GM19238 (cell line): ENCODE measurements around the gene CHSY1.
A peak's percentile ranks its signal among the peaks of the same experiment; 100 is the strongest.

Source experiments
- DNase-seq: peaks from one replicate; pipeline ENCODE4 v3.0.0; 2011; ENCODE audit warnings: low spot score; ENCODE audit not compliant: insufficient read length

The CHSY1 gene

DNA sequence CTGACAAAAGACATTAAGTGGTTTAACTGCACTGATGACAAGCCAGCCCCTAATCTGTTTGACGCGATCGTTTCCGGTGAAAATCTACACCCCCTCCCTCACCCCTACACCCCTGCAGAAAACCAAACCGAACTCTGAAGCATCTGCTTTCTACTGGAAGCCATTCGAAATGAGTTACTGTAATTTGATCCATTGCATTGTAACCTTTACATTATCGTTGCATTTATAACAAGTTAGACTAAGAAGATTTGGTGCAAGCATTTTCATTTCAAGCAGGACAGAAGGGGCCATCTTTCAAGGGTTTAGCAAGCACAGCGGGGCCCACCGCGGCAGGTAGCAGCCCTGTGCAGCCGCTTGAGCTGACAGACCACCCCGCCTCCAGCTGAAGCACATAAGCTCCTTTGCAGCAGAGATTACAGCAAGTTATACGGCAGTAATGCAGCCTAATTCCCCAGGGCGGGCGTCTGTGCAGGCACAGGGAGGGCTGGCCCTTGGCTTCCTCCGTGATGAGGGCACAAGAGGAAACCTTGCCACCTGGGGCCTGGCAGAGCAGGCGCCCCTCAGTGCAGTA lies 79.3 kb downstream of the CHSY1 start:
- no peak for DNase-seq

DNA sequence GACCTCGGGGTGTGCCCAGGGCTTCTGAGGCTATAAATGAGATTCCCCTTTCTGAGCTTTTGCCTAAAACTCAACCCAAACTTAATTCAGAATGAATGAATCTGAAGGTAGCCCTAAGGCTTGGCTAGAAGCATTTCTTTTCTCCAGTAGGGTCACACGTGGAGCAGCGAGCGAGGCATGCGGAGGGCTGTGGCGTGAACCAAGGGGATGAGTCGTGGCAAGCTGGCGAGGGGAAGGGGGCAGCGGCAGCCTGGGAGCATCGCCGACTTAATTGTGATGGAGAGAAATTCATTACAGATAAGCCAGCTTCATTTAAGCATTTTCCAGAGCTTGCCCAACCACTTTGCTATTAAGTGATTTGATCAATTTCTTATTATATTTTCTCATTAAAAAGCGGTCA lies 79.9 kb downstream of the CHSY1 start:
- DNase-seq: no peak

DNA sequence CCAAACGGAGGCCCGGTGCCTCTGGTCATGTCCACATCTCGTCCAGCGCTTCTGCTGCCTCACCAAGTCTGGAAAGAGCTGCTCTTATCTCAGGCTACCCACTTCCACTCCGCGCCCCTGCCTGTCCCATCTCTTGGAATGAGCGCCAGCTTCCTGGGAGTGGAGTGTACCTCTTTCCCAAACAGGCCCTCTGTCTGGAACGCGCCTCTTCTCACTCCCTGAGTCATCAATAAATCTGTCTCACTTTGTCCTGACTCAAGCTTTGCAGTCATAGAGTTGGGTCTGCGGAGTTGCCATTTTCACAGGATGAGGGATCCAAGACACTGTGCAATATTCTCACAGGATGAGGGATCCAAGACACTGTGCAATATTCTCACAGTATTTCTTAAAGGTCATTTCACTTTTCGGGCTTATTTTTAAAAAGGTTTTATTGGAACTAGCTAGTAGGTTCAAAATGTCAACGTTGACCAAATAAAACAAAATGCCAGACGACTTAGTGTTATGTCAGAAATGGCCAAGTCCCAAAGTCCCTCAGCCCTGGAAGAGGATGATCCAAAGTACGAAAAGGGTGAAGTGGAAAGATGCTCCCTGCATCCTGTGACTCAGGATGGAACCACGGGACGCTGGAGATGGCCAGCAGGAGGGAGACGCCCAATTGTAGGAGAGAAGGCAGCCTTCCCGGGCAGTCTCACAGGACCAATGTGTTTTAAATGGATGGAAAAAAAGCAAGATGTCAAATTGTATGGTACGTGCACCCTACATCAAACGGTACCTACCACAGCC lies 81.1 kb downstream of the CHSY1 start:
- DNase-seq: no peak

- no peak for DNase-seq
Measured at GRCh38 chr15:101169495-101170071, 82.3 kb downstream of the CHSY1 start.

- DNase-seq: no peak
Measured at GRCh38 chr15:101168898-101169494, 82.9 kb downstream of the CHSY1 start.

DNA sequence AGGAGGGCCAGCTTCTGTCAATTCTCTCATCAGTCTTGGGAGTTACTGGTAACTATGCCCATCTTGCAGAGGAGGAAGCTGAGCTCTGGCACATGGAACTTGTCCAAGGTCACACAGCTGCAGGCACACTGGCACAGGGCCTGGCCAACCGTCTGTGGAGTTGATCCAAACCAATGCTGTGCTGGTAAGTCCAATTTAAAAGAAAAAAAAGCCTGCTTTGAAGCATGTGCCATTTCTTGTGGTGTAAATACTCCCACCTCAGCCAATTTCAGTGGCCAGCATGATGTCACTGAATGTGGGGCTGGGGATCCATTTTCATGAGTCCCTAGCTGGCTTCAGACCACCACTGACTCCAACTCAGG lies 83.4 kb downstream of the CHSY1 start:
- no peak for DNase-seq

GRCh38 chr15:101167753-101168462 lies 83.9 kb downstream of the CHSY1 start:
- peak; percentile 47 for DNase-seq

GRCh38 chr15:101167411-101167752 lies 84.5 kb downstream of the CHSY1 start:
- DNase-seq: no peak

DNA sequence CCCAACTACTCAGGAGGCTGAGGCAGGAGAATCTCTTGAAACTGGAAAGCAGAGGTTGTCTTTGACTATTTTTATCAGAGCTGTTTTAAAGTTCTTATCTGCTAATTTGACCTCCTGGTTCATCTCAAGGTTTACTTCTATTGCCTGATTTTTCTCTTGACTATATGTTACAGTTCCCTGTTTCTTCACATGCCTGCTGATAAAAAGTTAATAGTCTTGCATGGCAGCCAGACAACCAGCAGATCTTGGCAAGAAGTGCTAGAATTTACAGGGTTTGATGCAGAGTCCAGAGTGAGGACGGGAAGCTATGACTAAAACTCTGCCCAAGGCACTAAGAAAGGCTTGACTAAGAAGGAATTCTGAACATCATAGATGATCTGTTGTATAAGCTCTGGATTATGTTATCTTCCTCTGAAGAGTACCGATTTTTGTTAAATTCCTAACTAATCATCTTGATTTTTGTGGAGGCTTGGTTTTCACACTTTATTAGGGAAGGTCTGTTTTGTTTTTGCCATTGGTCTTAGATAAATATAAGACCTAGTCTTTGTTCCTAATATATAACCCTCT lies 85.9 kb downstream of the CHSY1 start:
- no peak for DNase-seq

- DNase-seq: no peak
Measured at GRCh38 chr15:101162701-101163483, 89.0 kb downstream of the CHSY1 start.

GRCh38 chr15:101161656-101162055 lies 90.2 kb downstream of the CHSY1 start:
- no peak for DNase-seq

GRCh38 chr15:101159936-101160815 lies 91.7 kb downstream of the CHSY1 start:
- no peak for DNase-seq

DNA sequence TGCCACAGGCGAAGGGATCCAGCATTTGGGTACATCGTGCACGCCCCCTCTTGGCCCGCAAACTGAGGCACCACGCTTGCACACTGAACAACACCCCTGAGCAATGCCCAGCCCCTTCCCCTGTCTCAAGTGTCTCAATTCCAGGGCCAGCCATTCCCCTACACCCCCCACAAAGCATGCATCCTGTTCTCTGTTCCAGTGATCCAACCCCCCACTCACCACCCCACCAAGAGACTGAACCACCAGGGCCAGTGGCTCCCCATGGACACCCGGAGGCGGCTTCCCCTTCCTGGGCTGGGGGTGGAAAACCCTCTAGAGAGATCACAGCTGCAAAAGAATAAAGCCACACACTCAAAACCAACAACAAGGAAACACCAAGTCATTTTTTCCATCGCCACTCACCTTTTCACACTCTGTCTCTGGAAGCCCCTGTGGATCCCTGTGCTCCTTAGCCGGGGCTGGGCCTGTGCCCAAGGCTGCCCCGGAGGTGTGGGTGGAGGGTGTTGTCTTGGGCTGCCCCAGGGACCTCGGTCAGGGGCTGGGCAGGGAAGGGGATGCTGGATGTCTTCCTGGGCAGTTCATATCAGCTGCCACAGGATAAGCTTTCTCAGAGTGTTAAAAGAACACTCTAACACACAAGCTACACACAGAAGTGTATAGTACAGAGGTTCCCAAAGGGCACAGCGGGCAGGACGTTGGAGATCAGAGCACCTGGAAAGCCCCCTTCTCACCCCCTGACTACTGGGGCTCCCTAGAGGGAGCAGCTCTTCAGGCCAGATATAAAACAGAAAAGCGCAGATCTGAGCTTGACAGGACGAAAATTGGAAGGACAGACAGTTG lies 92.5 kb downstream of the CHSY1 start:
- no peak for DNase-seq

- no peak for DNase-seq
Measured at GRCh38 chr15:101158166-101159095, 93.4 kb downstream of the CHSY1 start.

DNA sequence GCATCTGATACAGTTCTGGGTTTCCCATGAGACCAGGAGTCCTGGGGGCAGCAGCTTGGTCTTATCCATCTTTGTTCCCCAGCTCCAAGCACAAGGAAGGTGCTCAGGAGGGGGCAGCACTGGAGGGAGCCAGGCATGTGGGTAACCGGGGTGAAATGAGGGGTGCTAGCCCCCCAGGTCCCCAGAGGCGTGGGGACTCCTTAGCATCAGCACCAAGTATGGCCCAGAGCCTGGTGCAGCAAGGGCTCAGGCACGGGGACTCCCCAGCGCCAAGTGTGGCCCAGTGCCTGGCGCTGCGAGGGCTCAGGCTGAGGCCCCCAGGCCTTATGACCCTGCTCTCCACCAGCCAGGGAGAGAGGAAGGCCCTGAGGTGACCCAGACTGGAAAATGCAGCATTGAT lies 94.1 kb downstream of the CHSY1 start:
- no peak for DNase-seq

DNA sequence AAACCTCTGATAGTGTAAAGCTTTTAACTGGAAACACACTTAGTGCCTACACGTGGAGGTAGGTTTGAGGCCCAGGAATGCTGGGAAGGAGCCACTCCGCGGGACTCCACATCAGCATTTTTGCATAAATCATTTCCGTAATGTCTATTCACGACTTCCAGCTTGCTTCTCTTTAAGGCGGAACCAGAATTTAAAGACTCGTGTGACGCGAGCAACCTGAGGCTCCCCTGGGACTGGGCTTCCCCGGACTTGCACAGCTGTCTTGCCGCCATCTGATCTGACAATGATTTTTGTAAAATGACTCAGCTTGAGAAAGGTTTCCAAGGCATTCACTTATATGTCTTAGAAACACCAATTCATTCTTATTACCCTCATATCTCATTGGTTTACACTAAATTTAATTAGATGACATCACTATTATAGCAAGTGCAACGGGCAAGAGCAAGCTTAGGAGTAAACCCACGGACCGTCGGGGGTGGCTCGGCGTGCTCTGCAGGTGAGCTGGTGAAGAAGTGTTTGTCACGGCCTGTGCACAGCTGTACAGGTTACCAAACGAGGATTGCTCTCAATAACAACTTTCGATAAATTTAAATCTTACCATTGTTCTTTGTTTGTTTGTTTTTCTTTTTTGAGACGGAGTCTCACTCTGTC lies 95.2 kb downstream of the CHSY1 start:
- DNase-seq: peak; percentile 62

DNA sequence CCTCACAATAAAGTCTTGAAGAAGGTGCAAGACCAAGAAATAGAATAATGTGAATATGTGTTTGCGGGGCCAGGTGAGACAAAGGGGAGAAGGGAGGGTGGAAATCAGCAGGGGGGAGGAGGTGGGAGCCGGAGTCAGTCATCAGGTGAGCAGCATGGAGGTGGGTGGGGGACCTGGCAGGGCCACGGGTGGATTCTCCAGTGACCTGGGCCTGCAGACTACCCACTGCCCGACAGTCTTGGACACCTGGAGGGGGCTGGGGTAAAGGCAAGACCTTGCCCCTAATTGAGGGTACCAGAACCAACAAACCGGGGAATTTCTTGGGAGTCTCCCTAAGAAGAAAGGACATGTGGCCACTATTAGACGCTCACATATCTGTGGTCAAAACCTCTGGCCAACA lies 95.8 kb downstream of the CHSY1 start:
- DNase-seq: no peak
